Psoas muscle (tissue), 8 donors: ENCODE data around the gene YBX3. TPM values are rescaled to one million over a fixed set of nuclear protein-coding genes. Genes with fewer than 3 reads are reported as not detected.

ENCODE experiments used
- ATAC-seq, 4 donors: fragments of 200-7000 bp; cut with Tn5 transposase; one replicate each; pipeline ENCODE4 v1.9.1; 2020; ENCODE audit warnings: moderate library complexity in 3 of 4, mild to moderate bottlenecking in 2 of 4
- DNase-seq, 2 donors: peaks; one replicate each; pipeline ENCODE4 v3.0.0-alpha.2; 2020
- H3K27ac ChIP-seq: fragments of 200-600 bp; one replicate; pipeline ENCODE4 v1.8.0; 2022
- H3K27me3 ChIP-seq, 3 donors: fragments of 200-600 bp in 1 of 3; one replicate each; pipeline versions ENCODE4 v1.6.1 to v1.8.0; 2013 to 2022; ENCODE audit warnings: low read length in 2 of 3, mild to moderate bottlenecking in 2 of 3, moderate library complexity in 1 of 3; ENCODE audit not compliant: insufficient read depth in 3 of 3
- H3K36me3 ChIP-seq, 2 donors: fragments of 200-600 bp in 1 of 2; one replicate each; pipeline versions ENCODE4 v1.6.1 to v1.8.0; 2013 to 2022; ENCODE audit warnings: low read depth in 1 of 2, mild to moderate bottlenecking in 1 of 2, moderate library complexity in 1 of 2; ENCODE audit not compliant: insufficient read depth in 1 of 2
- H3K4me1 ChIP-seq: fragments of 200-600 bp; one replicate; pipeline ENCODE4 v1.8.0; 2022
- H3K4me3 ChIP-seq: fragments of 200-600 bp; one replicate; pipeline ENCODE4 v1.8.0; 2022; ENCODE audit warnings: mild to moderate bottlenecking
- H3K9me3 ChIP-seq: fragments of 200-600 bp; one replicate; pipeline ENCODE4 v1.8.0; 2022
- CTCF ChIP-seq: fragments of 200-600 bp; IDR thresholded peaks from one replicate; pipeline ENCODE4 v1.8.0; 2022; ENCODE audit warnings: antibody characterized with exemption
- WGBS, 3 donors: extraction: QIAGEN DNeasy Blood & Tissue Kit; methylation state at CpG; one replicate each; pipeline versions ENCODE4 v1.1.6 to v1.1.7; 2013; 5-methylcytosine and 5-hydroxymethylcytosine counted together
- intact Hi-C, 2 donors: fragments of 100-400 bp; cut with DNase I; formaldehyde crosslinking; loops; one replicate each; pipeline versions ENCODE4 v1.11.0 to v1.14.2; 2022
- polyA plus RNA-seq, 3 donors: library from polyadenylated mRNA; stranded (reverse); fragments of 200-250 nt; gene quantifications; one replicate each; pipeline ENCODE4 v1.2.3, GENCODE V29; 2013
- total RNA-seq, 4 donors: library from RNA; stranded (reverse); fragmentation: NEBNext Ultra II Directional in 2 of 4; extraction: Animal tissue kit (Norgen Biotek cat#: 25700) in 2 of 4; gene quantifications; one replicate each; pipeline versions ENCODE4 v1.2.1 to v1.2.4, GENCODE V29; 2021 to 2023
- donor health status: healthy with polysubstance abuse.
- donor health status: DM: no; HTN: no; CAD: no; lungs with moderate emphysema.
- donor health status: Bipolar disorder and iron deficiency.
- donor health status: healthy.
- donor health status: DM: yes; HTN: yes; CAD: no.
- donor health status: DM: no; HTN: no; CAD: no.
- donor health status: DM: no; HTN: no; CAD: no.
- donor health status: DM: yes; HTN: yes; CAD: no.

YBX3 gene
- total and polyA plus RNA-seq, 7 donors: 2,735 to 6,125 (median 4,885) TPM

DNA sequence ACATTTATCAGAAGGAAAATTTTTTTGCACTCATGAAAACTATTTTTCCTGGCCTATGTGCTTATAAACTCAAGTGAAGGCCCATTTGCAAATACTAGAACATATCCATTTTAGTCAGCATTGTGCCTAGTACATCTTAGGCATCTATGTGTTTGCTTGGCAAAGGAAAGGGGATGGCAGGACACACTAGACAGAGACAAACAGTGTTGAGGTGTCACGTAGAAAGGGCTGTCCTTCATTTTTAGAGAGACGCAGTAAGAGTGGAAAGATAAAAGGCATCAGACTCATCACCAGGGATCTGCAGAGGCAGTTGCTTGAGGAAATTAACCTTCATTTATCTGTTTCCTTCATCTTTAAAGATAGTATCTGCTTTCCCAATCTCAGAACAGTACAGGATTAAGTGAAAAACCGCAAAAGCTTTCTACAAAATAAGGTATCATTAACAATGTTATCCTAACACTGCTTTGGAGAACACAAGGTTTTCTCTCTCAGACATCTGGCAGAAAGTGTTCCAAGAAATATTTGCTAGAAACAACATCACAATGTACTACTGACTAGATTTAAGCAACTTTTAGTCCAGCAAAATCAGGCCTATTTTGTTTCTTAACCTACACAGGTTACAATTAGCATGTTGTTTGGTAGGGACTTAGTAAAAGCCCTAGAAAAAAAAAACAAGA, 2.0 kb downstream of the YBX3 start:
- Histone ChIP-seq H3K4me1 (peaks cover 9% of the 10 kb centered on the region), H3K36me3 (peaks cover 0 to 22% of the 10 kb centered on the region in 2 donors), H3K27ac (peak overlapping the region; percentile 98), H3K9me3 (no peaks in the 10 kb centered on the region), H3K4me3 (peak overlapping the region; percentile 94), H3K27me3 (no peaks in the 10 kb centered on the region)
- peak in 2 of 4 donors; percentile 15 to 38 for ATAC-seq
- no peak for TF ChIP-seq CTCF
- intact Hi-C loops: loop anchor here (5.0 kb wide), 2 partner anchors 509 to 854 kb away; partner anchors contain the start of genes GABARAPL1 (in 2 of the 2) and CLEC2B (in 1 of the 2)
- DNase-seq: no peak
- 2 to 9% (median 5%) methylated on average over 3 of the region's 3 CpGs for WGBS, 3 donors

- DNase-seq: peak; percentile 37 to 66
- H3K36me3 ChIP-seq: peaks cover 0 to 38% of the 10 kb centered on the region in 2 donors
- peak overlapping the region; percentile 94 for H3K4me3 ChIP-seq
- H3K27me3 ChIP-seq: no peaks in the 10 kb centered on the region
- no peaks in the 10 kb centered on the region for H3K9me3 ChIP-seq
- no peak for TF ChIP-seq CTCF
- whole genome bisulfite sequencing, 3 donors: 15 to 25% (median 22%) methylated on average over 4 of the region's 4 CpGs
- peak overlapping the region; percentile 98 for H3K27ac ChIP-seq
- intact Hi-C loops: no loop called here
- peak; percentile 24 to 51 (median 38) for ATAC-seq
- H3K4me1 ChIP-seq: peaks cover 20% of the 10 kb centered on the region
Measured at GRCh38 chr12:10719482-10719881, 3.6 kb downstream of the YBX3 start.

GRCh38 chr12:10718279-10718821, 4.8 kb downstream of the YBX3 start:
- Histone ChIP-seq H3K9me3 (no peaks in the 10 kb centered on the region), H3K27ac (peak overlapping the region; percentile 98), H3K36me3 (peaks cover 0 to 50% of the 10 kb centered on the region in 2 donors), H3K4me3 (peak overlapping the region; percentile 94), H3K4me1 (peaks cover 24% of the 10 kb centered on the region), H3K27me3 (no peaks in the 10 kb centered on the region)
- no peak for TF ChIP-seq CTCF
- intact Hi-C loops: no loop called here
- no peak for DNase-seq
- 14 to 21% (median 17%) methylated on average over 4 of the region's 4 CpGs for WGBS, 3 donors
- peak; percentile 42 to 55 (median 49) for ATAC-seq

- TF ChIP-seq CTCF: no peak
- peaks cover 33% of the 10 kb centered on the region for H3K4me1 ChIP-seq
- H3K36me3 ChIP-seq: peaks cover 4 to 59% of the 10 kb centered on the region in 2 donors
- DNase-seq (no peak), ATAC-seq (peak in 1 of 4 donors; percentile 7)
- peak overlapping the region; percentile 98 for H3K27ac ChIP-seq
- 3 to 19% (median 9%) methylated on average over 2 of the region's 2 CpGs for WGBS, 3 donors
- intact Hi-C loops: no loop called here
- H3K4me3 ChIP-seq: peak overlapping the region; percentile 94
- no peaks in the 10 kb centered on the region for H3K27me3 ChIP-seq
- H3K9me3 ChIP-seq: no peaks in the 10 kb centered on the region
Measured at GRCh38 chr12:10717410-10717809, 5.7 kb downstream of the YBX3 start.
